Body of pancreas (tissue), 4 donors: ENCODE measurements around the gene CHN2. TPM values are rescaled to one million over a fixed set of nuclear protein-coding genes. Genes with fewer than 3 reads are reported as not detected.

Experiments
- ATAC-seq: fragments of 150-250 bp; one replicate; pipeline ENCODE4 v1.9.1; 2016
- DNase-seq, 4 donors: peaks; one replicate each; pipeline ENCODE4 v3.0.0-alpha.2; 2019
- H3K27ac ChIP-seq, 4 donors: fragments of 200-600 bp; sonication (generic); 1 replicate in 3 of 4; 2 replicates in 1 of 4; pipeline versions ENCODE4 v1.5.1 to v1.6.1; 2016 to 2019; ENCODE audit warnings: mild to moderate bottlenecking in 1 of 4, mixed read lengths in 1 of 4, moderate library complexity in 1 of 4
- H3K27me3 ChIP-seq, 2 donors: fragments of 200-600 bp; sonication (generic); one replicate each; pipeline ENCODE4 v1.6.0; 2016; ENCODE audit warnings: mild to moderate bottlenecking in 1 of 2
- H3K36me3 ChIP-seq, 2 donors: fragments of 200-600 bp; sonication (generic); replicated peaks in 1 of 2; 2 replicates each; pipeline ENCODE4 v1.5.1; 2016; ENCODE audit warnings: low read depth in 2 of 2; ENCODE audit not compliant: insufficient read depth in 1 of 2
- H3K4me1 ChIP-seq: fragments of 200-600 bp; sonication (generic); one replicate; pipeline ENCODE4 v1.6.0; 2016
- H3K4me3 ChIP-seq, 2 donors: fragments of 200-600 bp; sonication (generic); 1 replicate in 1 of 2; 2 replicates in 1 of 2; pipeline ENCODE4 v1.5.1; 2016 to 2019
- H3K9me3 ChIP-seq, 3 donors: fragments of 200-600 bp; sonication (generic); 1 replicate in 2 of 3; 2 replicates in 1 of 3; pipeline ENCODE4 v1.5.1; 2016
- POLR2A ChIP-seq, 3 donors: fragments of 450-650 bp; IDR thresholded peaks; one replicate each; pipeline ENCODE4 v1.6.1; 2016; ENCODE audit warnings: antibody characterized with exemption in 3 of 3, mild to moderate bottlenecking in 2 of 3
- WGBS, 2 donors: methylation state at CpG; one replicate each; pipeline ENCODE4 v1.1.5; 2017; 5-methylcytosine and 5-hydroxymethylcytosine counted together
- intact Hi-C: fragments of 100-400 bp; cut with DNase I; formaldehyde crosslinking; loops from one replicate; pipeline ENCODE4 v1.15.1; 2023
- total RNA-seq, 2 donors: library from RNA; depleted of rRNA; stranded (reverse); fragments of >200 nt; gene quantifications; one replicate each; pipeline ENCODE4 v1.1.0, GENCODE V29; 2016
- TF ChIP-seq, protein P1 (sequence below), 7 experiments: fragments of 450-650 bp in 4 of 7; fragments of 200-600 bp in 3 of 7; sonication (generic) in 3 of 7; IDR thresholded peaks; one replicate each; pipeline ENCODE4 v1.5.1; 2016 to 2019; ENCODE audit warnings: antibody characterized with exemption in 7 of 7

Gene CHN2
- total RNA-seq, 2 donors from 2014 or later: 55.7 to 58.6 TPM

DNA sequence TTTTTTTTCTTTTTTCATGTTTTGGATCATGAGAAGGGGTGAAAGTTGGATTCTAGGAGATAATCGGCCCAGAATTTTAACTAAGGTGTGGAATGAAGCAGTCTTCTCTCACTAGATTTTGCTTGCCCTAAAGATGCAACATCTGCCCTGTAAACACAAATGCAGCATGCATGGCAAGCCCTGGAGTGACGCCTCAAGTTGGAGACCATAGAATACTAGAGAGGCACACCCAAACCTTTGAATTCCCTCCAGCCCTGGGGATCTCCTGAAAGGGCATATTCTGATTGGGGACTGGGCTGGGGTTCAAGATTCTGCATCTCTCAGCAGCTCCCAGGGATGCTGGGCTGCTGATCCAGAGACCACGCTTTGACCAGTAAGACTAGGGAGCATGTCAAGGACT, 241.3 kb downstream of the CHN2 start:
- no peak for ATAC-seq
- DNase-seq: no peak
- Histone ChIP-seq H3K27me3 (no peaks in the 10 kb centered on the region), H3K4me1 (peaks cover 23% of the 10 kb centered on the region), H3K9me3 (no peaks in the 10 kb centered on the region), H3K36me3 (no peaks in the 10 kb centered on the region), H3K4me3 (no peak overlapping the region), H3K27ac (no peak overlapping the region)
- WGBS, 2 donors: 82 to 93% methylated on average over 3 of the region's 3 CpGs
- intact Hi-C loops: no loop called here
- TF ChIP-seq, protein P1, sequence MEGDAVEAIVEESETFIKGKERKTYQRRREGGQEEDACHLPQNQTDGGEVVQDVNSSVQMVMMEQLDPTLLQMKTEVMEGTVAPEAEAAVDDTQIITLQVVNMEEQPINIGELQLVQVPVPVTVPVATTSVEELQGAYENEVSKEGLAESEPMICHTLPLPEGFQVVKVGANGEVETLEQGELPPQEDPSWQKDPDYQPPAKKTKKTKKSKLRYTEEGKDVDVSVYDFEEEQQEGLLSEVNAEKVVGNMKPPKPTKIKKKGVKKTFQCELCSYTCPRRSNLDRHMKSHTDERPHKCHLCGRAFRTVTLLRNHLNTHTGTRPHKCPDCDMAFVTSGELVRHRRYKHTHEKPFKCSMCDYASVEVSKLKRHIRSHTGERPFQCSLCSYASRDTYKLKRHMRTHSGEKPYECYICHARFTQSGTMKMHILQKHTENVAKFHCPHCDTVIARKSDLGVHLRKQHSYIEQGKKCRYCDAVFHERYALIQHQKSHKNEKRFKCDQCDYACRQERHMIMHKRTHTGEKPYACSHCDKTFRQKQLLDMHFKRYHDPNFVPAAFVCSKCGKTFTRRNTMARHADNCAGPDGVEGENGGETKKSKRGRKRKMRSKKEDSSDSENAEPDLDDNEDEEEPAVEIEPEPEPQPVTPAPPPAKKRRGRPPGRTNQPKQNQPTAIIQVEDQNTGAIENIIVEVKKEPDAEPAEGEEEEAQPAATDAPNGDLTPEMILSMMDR (IDR thresholded peaks at IDR 0.05): no peak
- TF ChIP-seq POLR2A (IDR thresholded peaks at IDR 0.05): no peak

DNA sequence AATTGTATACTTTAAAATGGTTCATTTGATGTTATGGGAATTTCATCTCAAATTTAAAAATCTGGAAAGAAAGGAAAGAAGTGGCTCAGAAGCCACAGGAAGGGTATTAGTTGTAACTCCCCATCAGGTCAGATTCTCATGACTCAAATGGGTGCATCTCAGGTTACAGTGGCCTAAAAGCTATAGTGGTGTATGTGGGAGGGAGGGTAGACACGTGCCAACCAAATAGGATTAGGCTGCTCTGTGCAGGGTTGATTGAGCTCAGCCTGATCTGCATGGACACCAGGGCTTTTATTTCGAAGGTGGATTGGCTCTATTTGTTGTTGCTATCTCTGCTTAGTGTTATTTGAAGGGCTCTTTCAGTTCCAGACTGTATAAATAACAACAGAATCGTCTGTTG, 247.6 kb downstream of the CHN2 start:
- no peak overlapping the region for H3K27ac ChIP-seq
- peaks cover 10% of the 10 kb centered on the region for H3K4me1 ChIP-seq
- DNase-seq (peak in 1 of 4 donors; percentile 14), ATAC-seq (no peak)
- no peaks in the 10 kb centered on the region for H3K27me3 ChIP-seq
- H3K9me3 ChIP-seq: no peaks in the 10 kb centered on the region
- H3K36me3 ChIP-seq: no peaks in the 10 kb centered on the region
- intact Hi-C loops: no loop called here
- H3K4me3 ChIP-seq: no peak overlapping the region
- TF ChIP-seq, protein P1 (IDR thresholded peaks at IDR 0.05): no peak
- TF ChIP-seq POLR2A (IDR thresholded peaks at IDR 0.05): no peak
- WGBS, 2 donors: 28 to 40% methylated on average over 3 of the region's 3 CpGs

DNA sequence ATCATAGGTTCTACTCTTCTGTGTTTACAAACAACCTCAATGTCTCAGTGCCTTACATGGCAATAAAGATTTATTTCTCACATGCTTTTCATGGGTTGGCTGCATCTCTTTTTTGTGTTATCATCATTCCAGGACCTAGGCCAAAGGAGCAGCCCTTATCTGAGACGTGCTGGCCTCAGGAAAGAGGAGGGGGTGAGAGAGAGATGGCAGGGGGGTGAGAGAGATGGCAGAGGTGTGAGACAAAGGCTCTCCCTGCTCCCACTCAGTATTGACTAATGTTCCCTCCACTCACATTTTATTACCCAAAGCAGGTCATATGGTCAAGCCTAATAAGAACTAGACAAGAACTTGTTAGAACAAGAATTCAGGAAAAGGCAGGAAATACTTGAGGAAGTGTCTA, 249.0 kb downstream of the CHN2 start:
- Histone ChIP-seq H3K4me3 (no peak overlapping the region), H3K4me1 (peaks cover 10% of the 10 kb centered on the region), H3K36me3 (no peaks in the 10 kb centered on the region), H3K27ac (no peak overlapping the region), H3K27me3 (no peaks in the 10 kb centered on the region), H3K9me3 (no peaks in the 10 kb centered on the region)
- ATAC-seq (no peak), DNase-seq (no peak)
- TF ChIP-seq, protein P1 (IDR thresholded peaks at IDR 0.05): no peak
- no peak for TF ChIP-seq POLR2A (IDR thresholded peaks at IDR 0.05)
- 32 to 41% methylated on average over 1 of the region's 1 CpG for WGBS, 2 donors
- intact Hi-C loops: no loop called here

- no peak for ATAC-seq
- Histone ChIP-seq H3K27me3 (no peaks in the 10 kb centered on the region), H3K9me3 (no peaks in the 10 kb centered on the region), H3K4me3 (no peak overlapping the region), H3K36me3 (no peaks in the 10 kb centered on the region), H3K4me1 (peaks cover 10% of the 10 kb centered on the region), H3K27ac (no peak overlapping the region)
- intact Hi-C loops: no loop called here
- 93 to 97% methylated on average over 3 of the region's 3 CpGs for WGBS, 2 donors
- DNase-seq: no peak
- TF ChIP-seq, protein P1 (IDR thresholded peaks at IDR 0.05): no peak
- no peak for TF ChIP-seq POLR2A (IDR thresholded peaks at IDR 0.05)
Measured at GRCh38 chr7:29444267-29444666, 249.7 kb downstream of the CHN2 start.

GRCh38 chr7:29445736-29446135, 251.2 kb downstream of the CHN2 start:
- WGBS, 2 donors: 76 to 83% methylated on average over 6 of the region's 6 CpGs
- H3K27ac ChIP-seq: no peak overlapping the region
- no peak for DNase-seq
- no peaks in the 10 kb centered on the region for H3K36me3 ChIP-seq
- H3K27me3 ChIP-seq: no peaks in the 10 kb centered on the region
- ATAC-seq: no peak
- H3K4me1 ChIP-seq: peaks cover 10% of the 10 kb centered on the region
- intact Hi-C loops: no loop called here
- TF ChIP-seq POLR2A (IDR thresholded peaks at IDR 0.05): no peak
- TF ChIP-seq, protein P1 (IDR thresholded peaks at IDR 0.05): no peak
- H3K9me3 ChIP-seq: no peaks in the 10 kb centered on the region
- no peak overlapping the region for H3K4me3 ChIP-seq
